Stimulated activated CD8-positive, alpha-beta memory T cell treated with anti-CD3 and anti-CD28 coated beads, Interleukin-7, amount 100 ng/mL, for 1 hour (primary cell): ENCODE data around the gene USP7.
"Not testable (repeated sequence)": the region's sequence is repeated elsewhere in the genome, so short reads cannot be mapped to it uniquely, and the experiment has no call there.

ENCODE experiments used
- DNase-seq, 2 donors: peaks; one replicate each; pipeline ENCODE4 v3.0.0-alpha.2; 2020; ENCODE audit warnings: low read depth in 2 of 2

Gene USP7

DNA sequence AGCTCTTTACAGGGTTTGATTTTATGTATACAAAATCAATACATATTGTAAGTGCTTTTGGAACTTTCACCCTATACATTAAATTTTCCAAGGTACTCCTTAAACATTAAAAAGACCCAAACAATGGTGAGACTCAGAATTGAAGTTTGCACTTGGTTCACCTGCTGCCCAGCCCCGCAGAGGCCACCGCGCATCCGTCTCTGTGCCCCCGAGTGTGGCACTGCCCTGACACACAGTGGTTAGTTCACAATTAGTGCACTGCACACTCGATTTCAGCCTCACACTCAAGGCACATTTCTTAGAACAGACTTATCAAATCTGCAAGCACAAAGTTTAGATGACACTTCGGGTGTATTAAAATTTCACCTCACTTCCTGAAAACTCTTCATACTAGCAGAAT lies 38.3 kb downstream of the USP7 start:
- no peak for DNase-seq

DNA sequence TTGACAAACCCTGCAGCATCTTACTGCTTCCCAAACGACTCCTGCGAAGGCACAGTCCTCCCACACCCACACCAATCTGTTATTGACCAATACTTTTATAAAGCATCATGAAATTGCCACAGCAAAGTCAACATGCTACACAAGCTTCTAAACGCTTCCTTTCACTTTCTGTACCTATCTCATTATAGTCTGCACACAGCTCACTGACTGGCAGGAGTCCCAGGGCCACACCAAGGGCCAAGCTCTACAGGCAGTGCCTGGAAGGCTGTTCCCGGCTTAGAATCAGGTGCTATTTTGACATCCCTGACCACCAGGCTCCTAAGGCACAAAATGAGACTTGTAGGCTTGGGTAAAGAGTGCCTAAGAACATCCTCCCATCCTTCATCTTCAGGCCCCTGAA lies 39.5 kb downstream of the USP7 start:
- no peak for DNase-seq

DNA sequence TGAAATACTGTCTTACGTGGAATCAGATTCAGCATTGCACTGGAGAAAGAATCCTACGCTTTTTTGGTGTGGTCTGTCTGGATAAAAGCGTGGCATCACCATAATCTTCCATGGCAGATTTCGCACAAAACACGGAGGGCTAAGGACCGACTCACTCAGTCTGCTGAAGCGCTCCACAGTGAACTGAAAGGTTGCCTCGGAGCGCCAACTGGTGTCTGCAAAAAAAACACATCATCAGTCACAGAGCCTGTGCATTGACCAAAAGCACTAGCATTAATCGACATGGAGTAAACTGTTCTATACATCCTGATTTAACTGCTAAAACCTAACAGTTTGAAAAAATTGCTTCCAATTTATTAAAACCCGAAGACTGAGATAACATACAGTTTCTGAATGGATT lies 40.5 kb downstream of the USP7 start:
- DNase-seq: no peak

- DNase-seq: no peak
These were observed 42.2 kb downstream of the USP7 start for GRCh38 chr16:8921347-8921984.

DNA sequence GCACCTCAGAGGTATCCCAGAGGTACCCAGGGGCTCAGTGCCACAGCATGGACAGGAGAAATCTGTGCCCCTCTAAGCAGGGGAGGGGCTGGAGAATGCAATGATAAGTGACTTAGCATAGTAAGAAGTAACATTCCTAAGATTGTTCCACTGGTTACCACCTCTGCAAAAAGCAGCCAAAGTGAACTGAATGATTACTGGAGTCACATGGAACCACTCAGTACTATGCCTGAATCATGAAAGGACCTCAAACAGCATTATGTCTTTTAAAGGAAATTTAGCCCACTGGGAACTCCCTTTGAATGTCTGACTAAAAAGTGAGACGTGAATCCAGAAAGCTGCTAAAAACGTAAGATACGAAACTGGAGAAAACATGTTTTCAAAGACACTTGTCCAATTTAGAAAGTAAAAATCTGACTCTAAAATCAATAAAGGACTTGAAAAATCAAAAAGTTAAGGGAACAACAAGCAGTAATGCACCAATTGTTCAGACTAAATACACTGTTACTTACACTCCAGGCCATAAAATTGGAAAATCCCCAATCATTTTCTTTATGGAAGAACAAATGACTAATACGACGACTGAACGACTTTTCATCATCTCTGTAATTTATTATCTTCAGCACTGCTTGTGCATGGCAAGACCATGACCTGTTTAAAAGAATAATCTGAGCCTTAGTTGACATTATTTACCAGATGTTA lies 42.9 kb downstream of the USP7 start:
- DNase-seq: no peak

- DNase-seq: no peak
These were observed 43.7 kb downstream of the USP7 start for GRCh38 chr16:8919934-8920462.

DNA sequence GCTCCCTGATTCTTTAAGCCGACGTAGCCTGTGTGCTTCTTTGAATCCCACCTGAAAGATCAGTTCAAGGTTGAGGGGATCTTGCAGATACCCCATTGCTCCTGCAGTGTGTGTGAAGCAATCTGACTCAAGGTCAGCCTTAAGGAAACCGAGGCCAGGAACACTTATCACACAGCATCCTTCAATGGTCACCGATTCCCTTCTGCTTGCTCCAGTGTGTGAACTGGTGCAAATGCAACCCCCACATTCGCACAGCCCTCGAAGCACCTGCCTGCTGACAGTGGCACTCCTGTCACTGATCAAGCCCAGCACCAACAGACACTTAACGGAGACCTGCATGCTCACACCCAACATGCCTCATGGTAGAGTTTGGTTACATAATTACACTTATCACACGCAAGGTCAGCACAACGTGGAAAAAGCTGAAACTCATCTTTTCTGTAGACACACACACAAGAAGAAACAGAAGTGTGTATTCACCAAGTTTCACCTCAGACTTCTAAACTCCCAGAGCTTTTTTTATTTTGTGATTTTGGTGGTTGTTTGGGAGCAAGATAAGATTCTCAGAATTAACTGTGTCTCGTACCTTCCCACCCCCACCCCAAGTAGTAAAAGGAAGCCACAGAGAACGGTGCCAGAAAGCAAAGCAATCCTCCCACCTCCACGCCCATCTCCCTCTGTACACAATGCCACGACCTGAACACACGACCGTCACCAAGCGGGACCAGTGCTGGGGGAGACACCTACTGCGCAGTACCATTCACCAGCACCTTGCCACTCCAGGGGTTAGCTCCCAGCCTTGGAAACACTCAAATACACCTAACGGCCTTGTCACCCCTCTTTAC lies 44.4 kb downstream of the USP7 start:
- DNase-seq: no peak

DNA sequence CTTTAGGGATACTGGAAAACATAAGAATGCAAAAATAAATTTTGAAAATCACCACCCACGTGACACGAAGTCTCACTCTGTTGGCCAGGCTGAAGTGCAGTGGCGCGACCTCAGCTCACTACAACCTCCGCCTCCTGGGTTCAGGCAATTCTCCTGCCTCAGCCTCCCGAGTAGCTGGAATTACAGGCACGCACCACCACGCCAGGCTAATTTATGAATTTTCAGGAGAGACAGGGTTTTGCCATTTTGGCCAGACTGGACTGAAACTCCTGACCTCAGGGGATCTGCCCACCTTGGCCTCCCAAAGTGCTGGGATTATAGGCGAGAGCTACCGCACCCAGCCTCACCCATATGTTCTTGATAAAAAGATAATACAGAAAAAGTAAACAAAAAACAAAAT lies 46.4 kb downstream of the USP7 start:
- not testable (repeated sequence) for DNase-seq

GRCh38 chr16:8916541-8917225 lies 47.0 kb downstream of the USP7 start:
- no peak for DNase-seq

DNA sequence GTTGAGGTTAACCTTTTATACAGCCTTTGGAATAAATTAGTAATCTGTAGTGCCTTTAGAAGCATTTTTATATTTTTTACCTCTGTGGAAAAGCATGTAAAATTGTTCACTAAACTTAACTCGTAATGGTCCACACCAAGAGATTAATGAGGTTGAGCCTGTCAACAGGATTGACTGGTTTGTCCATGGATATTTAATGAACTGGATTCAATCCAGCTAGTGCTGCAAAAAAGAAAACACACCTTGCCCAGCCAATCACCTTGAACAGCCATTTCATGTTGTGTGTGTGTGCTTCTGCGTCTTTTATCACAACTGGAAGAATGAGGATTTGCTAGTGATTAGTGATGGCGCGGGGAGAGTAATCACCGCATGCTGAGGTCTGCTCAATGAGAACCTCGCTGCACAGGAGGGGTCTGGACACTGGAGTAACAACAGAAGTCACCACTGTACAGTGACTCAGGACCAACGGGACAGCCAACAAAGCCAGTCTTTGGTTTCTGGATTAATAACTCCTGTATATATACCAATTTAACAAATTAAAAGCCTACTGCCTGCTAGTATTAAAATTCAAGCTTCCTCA lies 47.9 kb downstream of the USP7 start:
- no peak for DNase-seq

DNA sequence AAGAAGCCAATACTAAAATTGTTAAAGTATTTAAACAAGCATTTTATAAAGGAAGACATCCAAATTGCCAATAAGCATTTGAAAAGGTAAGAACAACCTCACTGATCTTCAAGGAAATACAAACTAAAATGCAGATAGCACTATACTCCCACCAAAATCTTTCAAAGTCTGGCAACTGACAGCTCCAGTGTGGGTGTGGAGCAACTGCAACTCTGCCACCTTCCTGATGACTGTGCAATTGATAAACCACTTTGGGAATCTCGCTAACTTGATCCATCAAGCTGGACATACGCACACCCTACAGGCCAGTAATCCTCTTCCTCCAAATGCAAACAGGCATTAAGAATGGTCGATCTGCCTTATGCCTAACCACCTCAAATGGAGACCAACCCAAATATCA lies 49.6 kb downstream of the USP7 start:
- DNase-seq: no peak

- DNase-seq: no peak
These were observed 50.9 kb downstream of the USP7 start for GRCh38 chr16:8912793-8913192.

GRCh38 chr16:8910811-8911210 lies 52.9 kb downstream of the USP7 start:
- DNase-seq: no peak

DNA sequence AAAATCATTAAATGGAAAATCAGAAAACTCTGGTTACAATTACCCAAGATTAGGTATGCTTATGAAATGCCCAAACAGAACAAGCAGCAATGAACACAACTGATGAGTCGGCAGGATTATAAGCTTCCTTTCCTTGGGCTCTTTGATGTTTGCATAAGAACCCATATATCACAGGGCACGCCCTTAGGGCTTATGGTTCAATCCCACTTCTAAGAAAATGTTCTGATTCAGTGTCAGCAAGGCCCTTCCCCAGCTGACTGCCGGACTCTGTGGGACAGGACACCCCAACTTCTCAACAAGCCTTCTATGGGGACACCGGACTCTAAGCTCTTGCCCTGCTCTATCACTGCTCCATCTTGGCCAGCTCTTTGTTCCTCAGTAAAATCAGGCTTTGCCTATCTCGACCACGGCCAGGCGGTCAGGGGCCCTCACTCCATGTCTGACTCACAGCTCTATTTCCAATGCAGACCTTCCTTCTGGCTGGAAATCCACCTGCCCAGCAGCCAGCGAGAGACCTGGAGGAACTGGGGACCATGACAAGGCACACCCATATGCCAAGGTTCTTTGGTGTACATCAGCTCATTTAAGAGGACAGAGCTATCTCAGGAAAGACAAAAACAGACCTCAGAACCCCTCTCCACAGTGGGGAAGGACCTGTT lies 54.8 kb downstream of the USP7 start:
- no peak for DNase-seq

- DNase-seq: no peak
These were observed 56.6 kb downstream of the USP7 start for GRCh38 chr16:8907096-8907495.

DNA sequence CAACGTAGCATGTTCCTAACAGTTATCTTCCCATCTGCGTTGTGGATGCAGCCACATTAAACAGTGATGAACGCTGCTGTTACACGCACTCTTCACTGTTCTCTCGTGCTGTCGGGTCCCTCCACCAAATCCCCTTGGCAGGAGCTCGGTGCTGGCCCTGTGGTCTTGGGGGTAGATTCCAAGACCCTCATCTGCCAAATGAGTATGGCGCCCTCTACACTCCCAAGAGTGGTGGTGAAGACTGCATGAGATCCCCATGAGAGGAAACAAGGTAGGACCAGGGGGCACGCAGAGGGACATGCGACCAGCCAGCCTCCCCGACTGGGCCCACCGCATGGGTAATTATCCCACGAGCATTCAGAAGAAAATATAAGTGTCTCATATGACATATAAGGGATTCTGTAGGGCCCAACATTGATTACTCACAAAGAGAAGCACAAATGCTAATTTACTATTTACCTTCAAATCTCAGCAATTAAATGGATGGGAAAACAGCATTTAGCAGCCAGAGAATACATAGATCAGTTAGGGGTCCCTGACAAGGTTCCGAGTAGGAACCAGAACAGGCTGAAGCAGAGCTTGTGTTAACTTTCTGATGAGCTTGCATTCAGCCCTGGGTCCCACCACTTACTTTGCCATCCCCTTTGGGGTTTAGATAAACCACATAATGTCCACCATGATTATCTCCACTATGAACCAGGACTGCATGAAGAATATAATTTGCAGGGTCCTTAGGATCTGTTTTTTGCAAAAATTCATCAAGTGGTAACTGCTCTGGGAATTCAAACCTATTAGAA lies 57.7 kb downstream of the USP7 start:
- no peak for DNase-seq

GRCh38 chr16:8905168-8905762 lies 58.4 kb downstream of the USP7 start:
- no peak for DNase-seq

- no peak for DNase-seq
These were observed 59.7 kb downstream of the USP7 start for GRCh38 chr16:8904018-8904430.

DNA sequence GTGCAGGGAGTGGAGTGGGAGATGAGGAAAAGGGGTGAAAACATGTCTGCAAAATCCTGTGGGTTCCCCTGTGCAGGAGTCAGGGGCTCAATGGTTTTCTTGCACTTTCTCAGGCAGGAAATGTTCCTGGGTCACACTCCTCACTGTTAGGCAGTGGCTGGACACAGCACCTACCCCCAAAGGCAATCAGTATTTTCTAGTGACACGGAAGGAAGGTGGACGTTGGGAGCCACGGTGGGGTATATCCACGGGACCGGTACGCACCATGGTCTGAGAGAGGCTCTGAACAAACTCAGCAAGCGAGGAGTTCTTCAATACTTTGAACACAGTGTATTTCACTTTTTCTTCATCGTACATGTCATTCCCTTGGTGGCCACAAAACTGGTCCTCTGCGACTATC lies 60.7 kb downstream of the USP7 start:
- no peak for DNase-seq

- DNase-seq: no peak
These were observed 62.3 kb downstream of the USP7 start for GRCh38 chr16:8901320-8901861.
